ENCODE data around the gene SMS. TPM values are rescaled to one million over a fixed set of nuclear protein-coding genes. Genes with fewer than 3 reads are reported as not detected.

The SMS gene
- total RNA-seq, 1 donor from 2014 or later, result 66.3 TPM

- Mint-ChIP-seq H3K27ac (no peak overlapping the region), H3K4me3 (no peak overlapping the region), H3K9me3 (no peaks in the 10 kb centered on the region), H3K4me1 (peaks cover 20% of the 10 kb centered on the region), H3K36me3 (ENCODE audit: low read depth) (peaks cover 13% of the 10 kb centered on the region), H3K27me3 (no peaks in the 10 kb centered on the region)
- POLR2A ChIA-PET, result no interaction called here
- no peak for DNase-seq
- no peak for TF ChIP-seq CTCF (IDR thresholded peaks at IDR 0.05)
- CTCF ChIA-PET, result no interaction called here
- ATAC-seq (ENCODE audit: low read depth), result no peak
- intact Hi-C loops (cut with micrococcal nuclease), result no loop called here
These were observed 57.5 kb downstream of the SMS start for GRCh38 chrX:21998037-21998436.

DNA sequence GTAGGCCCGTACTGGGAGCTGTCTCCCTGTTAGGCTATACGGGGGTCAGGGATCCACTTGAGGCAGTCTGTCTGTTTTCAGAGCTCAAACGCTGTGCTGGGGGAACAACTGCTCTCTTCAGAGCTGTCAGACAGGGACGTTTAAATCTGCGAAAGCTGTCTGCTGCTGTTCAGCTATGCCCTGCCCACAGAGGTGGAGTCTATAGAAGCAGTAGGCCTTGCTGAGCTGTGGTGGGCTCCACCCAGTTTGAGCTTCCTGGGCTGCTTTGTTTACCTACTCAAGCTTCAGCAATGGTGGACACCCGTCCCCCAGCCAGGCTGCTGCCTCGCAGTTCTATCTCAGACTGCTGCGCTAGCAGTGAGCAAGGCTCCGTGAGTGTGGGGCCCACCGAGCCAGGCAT, 64.4 kb downstream of the SMS start:
- Mint-ChIP-seq H3K27me3 (no peaks in the 10 kb centered on the region), H3K4me3 (no peak overlapping the region), H3K9me3 (no peaks in the 10 kb centered on the region), H3K36me3 (ENCODE audit: low read depth) (peaks cover 5% of the 10 kb centered on the region), H3K4me1 (no peaks in the 10 kb centered on the region), H3K27ac (no peak overlapping the region)
- intact Hi-C loops (cut with micrococcal nuclease), result no loop called here
- TF ChIP-seq CTCF (IDR thresholded peaks at IDR 0.05), result no peak
- ATAC-seq (ENCODE audit: low read depth), result no peak
- POLR2A ChIA-PET, result no interaction called here
- no peak for DNase-seq
- CTCF ChIA-PET, result no interaction called here

DNA sequence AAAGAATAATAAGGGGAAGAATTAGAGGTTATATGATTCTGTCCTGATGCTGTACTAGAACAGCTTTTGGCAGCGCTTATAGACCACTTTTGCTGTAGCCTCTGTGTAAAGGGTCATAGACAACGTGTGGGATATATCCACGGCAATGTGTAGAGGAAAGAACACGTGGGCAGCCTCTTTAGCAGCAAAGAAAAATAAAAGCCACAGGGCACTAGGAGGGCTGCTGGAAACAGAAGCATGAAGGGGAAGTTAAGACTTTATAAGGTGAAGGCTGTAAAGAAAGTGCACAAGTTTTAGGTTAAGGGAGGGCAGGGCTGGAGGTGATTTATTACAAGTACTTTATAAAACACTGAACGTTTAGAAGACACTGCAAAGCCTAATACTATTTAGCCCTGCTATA, 71.5 kb downstream of the SMS start:
- Mint-ChIP-seq H3K4me3 (no peak overlapping the region), H3K27ac (no peak overlapping the region), H3K4me1 (peaks cover 4% of the 10 kb centered on the region), H3K36me3 (ENCODE audit: low read depth) (no peaks in the 10 kb centered on the region), H3K9me3 (no peaks in the 10 kb centered on the region), H3K27me3 (no peaks in the 10 kb centered on the region)
- ChIA-PET POLR2A (no interaction called here), CTCF (no interaction called here)
- DNase-seq, result no peak
- intact Hi-C loops (cut with micrococcal nuclease), result no loop called here
- TF ChIP-seq CTCF (IDR thresholded peaks at IDR 0.05), result no peak
- no peak for ATAC-seq (ENCODE audit: low read depth)

GRCh38 chrX:22012931-22013330, 72.4 kb downstream of the SMS start:
- Mint-ChIP-seq H3K36me3 (ENCODE audit: low read depth) (no peaks in the 10 kb centered on the region), H3K9me3 (no peaks in the 10 kb centered on the region), H3K4me3 (no peak overlapping the region), H3K4me1 (peaks cover 4% of the 10 kb centered on the region), H3K27me3 (no peaks in the 10 kb centered on the region), H3K27ac (no peak overlapping the region)
- DNase-seq (no peak), ATAC-seq (ENCODE audit: low read depth) (no peak)
- ChIA-PET CTCF (no interaction called here), POLR2A (no interaction called here)
- intact Hi-C loops (cut with micrococcal nuclease), result no loop called here
- TF ChIP-seq CTCF (IDR thresholded peaks at IDR 0.05), result no peak

- ChIA-PET CTCF (no interaction called here), POLR2A (no interaction called here)
- H3K27me3 Mint-ChIP-seq, result no peaks in the 10 kb centered on the region
- H3K4me3 Mint-ChIP-seq, result no peak overlapping the region
- no peaks in the 10 kb centered on the region for H3K9me3 Mint-ChIP-seq
- DNase-seq (no peak), ATAC-seq (ENCODE audit: low read depth) (no peak)
- intact Hi-C loops (cut with micrococcal nuclease), result no loop called here
- TF ChIP-seq CTCF (IDR thresholded peaks at IDR 0.05), result no peak
- H3K27ac Mint-ChIP-seq, result no peak overlapping the region
- peaks cover 4% of the 10 kb centered on the region for H3K4me1 Mint-ChIP-seq
- H3K36me3 Mint-ChIP-seq (ENCODE audit: low read depth), result no peaks in the 10 kb centered on the region
These were observed 74.7 kb downstream of the SMS start for GRCh38 chrX:22015139-22015750.

Measured in activated B cell treated with CpG ODN at 0.5 μM for 24 hours (primary cell).